SH-SY5Y (cell line): ENCODE data around the gene NFASC.

ENCODE experiments used
- GATA2 ChIP-seq: IDR thresholded peaks from 2 replicates; pipeline ENCODE4 v1.6.1; 2011; ENCODE audit warnings: mild to moderate bottlenecking, low read depth, low read length
- GATA3 ChIP-seq: IDR thresholded peaks from 2 replicates; pipeline ENCODE4 v1.6.1; 2011; ENCODE audit warnings: low read depth, mild to moderate bottlenecking, low read length, moderate library complexity

- TF ChIP-seq GATA2 (no peak), GATA3 (no peak)
Observed at GRCh38 chr1:204947747-204948146, 77.1 kb downstream of the NFASC start.
